HG02885 (cell line): Measurements from ENCODE around the gene RPTOR.
"Not testable (repeated sequence)": the region's sequence is repeated elsewhere in the genome, so short reads cannot be mapped to it uniquely, and the experiment has no call there.

ENCODE experiments used
- ATAC-seq: cut with Tn5 transposase; IDR thresholded peaks from one replicate; pipeline ENCODE4 v1.9.1; 2021; ENCODE audit warnings: mild to moderate bottlenecking; ENCODE audit not compliant: unreplicated experiment, poor library complexity

RPTOR gene

DNA sequence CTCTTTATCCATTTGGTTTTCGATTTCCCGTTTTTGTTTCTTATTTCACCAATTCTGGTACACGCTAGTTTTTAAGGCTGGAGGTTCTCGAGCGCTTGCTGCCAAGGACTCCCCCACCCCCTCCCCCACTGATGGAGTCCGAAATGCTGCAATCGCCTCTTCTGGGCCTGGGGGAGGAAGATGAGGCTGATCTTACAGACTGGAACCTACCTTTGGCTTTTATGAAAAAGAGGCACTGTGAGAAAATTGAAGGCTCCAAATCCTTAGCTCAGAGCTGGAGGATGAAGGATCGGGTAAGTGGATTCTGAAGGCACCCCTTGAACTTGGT is 825 bp downstream of the RPTOR start:
- ATAC-seq, result no peak

DNA sequence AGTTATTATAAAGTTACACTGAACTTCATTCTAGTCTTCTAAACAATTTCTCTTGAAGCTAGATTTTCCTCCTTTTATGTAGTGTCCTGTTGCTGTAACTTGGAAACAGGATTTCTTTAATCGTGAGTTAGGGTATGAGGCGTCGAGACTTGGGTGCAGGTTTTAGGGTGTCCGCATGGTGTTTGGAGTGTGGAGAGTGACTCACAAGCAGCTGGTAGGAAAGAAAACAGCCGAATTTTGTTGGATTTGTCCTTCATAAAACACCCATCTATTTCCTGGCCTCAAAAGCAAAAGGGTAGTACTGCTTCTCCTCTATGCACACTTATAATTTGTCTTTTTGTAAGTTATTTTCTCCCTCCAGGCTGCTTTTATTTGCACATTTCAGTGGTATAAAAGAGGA is 1.6 kb downstream of the RPTOR start:
- ATAC-seq, result no peak

DNA sequence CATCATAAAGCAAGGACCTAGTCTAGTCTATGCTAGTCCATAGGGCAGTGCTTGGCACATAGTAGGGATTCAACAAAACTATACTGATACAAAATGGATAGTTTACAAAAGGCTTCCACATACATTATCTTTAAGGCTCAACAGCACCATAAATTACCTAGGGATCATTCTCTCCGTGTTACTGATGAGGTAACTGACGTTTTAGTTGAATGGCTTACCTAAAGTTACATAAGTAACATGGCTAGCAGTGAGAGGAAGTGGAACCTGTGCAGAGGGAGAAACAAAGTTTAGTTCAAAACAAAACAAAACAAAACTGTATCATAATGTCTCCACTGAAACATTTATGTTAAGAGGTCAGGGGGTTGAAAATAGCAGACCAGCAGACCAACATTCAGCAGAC is 7.9 kb downstream of the RPTOR start:
- ATAC-seq, result no peak

- ATAC-seq, result no peak
These were observed 10.6 kb downstream of the RPTOR start for GRCh38 chr17:80555266-80555665.

DNA sequence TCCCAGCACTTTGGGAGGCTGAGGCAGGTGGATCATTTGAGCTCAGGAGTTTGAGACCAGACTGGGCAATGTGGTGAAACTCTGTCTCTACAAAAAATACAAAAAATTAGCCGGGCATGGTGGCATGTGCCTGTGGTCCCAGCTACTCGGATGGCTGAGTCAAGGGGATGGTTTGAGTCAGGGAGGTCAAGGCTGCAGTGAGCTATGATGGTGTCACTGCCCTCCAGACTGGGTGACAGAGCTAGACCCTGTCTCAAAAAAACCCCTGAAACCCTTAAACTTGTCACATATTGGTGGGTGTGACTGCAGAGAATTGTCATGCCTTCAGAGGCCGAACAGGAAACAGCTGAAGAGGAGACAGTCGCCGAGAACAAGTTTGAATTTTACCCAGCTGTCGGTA is 13.4 kb downstream of the RPTOR start:
- no peak for ATAC-seq

GRCh38 chr17:80559825-80560251 is 15.2 kb downstream of the RPTOR start:
- ATAC-seq, result no peak

GRCh38 chr17:80561541-80562114 is 17.0 kb downstream of the RPTOR start:
- ATAC-seq, result no peak

DNA sequence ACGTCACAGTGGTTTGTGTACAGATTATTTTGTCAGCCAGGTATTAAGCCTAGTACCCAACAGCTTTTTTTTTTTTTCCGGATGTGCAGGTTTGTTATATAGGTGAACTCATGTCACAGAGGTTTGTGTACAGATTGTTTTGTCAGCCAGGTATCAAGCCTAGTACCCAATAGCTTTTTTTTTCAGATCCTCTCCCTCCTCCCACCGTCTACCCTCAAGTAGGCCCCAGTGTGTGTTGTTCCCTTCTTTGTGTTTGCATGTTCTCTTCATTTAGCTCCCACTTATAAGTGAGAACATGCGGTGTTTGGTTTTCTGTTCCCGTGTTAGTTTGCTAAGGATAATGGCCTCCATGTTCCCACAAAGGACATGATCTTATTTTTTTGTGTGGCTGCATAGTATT is 19.9 kb downstream of the RPTOR start:
- ATAC-seq, result no peak

DNA sequence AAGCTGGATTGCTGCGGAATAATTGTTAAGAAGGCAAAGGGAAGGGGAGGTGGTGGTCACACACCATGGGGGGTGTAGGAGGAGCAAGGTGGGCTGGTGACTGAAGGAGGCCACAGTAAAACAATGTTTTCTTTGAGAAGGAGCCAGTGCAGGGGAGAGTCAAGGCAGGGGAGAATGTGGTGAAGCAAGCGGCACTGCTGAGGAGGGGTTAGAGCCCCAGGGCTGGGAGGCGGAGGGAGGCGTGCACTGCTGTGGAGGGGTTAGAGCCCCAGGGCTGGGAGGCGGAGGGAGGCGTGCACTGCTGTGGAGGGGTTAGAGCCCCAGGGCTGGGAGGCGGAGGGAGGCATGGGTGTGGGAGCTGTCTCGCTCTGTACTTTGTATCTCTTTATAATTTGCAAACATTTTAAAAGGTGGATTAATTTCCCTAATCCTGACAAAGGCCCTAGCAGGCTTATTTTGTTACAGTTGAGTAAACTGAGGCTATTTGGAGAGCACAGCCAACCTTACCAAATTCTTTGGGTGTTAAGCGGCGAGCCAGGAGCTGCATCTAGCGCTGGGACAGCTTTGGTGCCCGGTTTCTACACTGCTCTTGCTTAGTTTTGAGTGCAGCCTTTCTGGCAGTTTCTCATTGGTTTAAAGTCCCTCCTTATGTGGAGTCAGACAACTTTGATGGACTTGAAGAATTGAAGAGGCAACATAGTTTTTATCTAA is 20.9 kb downstream of the RPTOR start:
- ATAC-seq, result no peak

- no peak for ATAC-seq
These were observed 21.4 kb downstream of the RPTOR start for GRCh38 chr17:80566054-80566400.

GRCh38 chr17:80568246-80568645 is 23.6 kb downstream of the RPTOR start:
- ATAC-seq, result no peak

DNA sequence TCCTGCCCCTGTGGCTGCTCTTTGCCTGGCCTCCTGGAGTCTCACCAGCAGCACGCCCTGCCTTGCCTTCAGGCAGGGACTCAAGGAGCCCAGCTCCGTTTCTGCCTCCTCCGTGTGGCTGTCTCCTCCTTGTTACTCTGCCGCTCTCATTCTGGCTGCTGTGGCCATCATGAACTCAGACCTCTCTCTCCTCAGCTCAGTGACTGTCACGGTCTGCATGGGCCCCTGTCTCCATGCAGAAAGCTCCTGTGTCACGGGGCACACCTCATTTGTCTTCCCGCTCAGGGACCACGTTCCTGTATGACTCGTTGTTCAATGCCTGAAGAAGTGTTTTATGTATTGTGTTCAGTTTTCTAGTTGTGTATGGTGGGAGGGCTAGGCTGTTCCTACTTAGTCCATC is 25.3 kb downstream of the RPTOR start:
- no peak for ATAC-seq

DNA sequence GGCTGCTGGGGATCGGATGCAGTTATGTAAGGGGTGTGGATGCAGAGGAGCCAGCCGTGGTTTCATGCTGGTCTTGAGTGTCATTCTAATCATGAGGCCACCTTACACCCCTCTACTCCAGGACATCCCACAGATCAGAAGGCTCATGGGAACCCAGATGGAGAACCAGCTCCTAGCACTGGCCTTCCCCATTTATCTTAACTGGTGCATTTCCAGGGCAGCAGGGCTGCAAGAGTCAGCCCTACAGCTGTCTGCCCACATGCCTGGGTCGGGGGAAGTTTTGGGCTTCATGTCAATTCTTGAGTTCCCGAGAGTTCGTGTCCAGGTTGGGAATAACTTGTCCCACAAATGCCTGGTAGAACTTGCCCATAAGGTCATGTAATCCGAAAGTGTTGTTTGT is 29.1 kb downstream of the RPTOR start:
- no peak for ATAC-seq

GRCh38 chr17:80574496-80574895 is 29.9 kb downstream of the RPTOR start:
- ATAC-seq, result no peak

DNA sequence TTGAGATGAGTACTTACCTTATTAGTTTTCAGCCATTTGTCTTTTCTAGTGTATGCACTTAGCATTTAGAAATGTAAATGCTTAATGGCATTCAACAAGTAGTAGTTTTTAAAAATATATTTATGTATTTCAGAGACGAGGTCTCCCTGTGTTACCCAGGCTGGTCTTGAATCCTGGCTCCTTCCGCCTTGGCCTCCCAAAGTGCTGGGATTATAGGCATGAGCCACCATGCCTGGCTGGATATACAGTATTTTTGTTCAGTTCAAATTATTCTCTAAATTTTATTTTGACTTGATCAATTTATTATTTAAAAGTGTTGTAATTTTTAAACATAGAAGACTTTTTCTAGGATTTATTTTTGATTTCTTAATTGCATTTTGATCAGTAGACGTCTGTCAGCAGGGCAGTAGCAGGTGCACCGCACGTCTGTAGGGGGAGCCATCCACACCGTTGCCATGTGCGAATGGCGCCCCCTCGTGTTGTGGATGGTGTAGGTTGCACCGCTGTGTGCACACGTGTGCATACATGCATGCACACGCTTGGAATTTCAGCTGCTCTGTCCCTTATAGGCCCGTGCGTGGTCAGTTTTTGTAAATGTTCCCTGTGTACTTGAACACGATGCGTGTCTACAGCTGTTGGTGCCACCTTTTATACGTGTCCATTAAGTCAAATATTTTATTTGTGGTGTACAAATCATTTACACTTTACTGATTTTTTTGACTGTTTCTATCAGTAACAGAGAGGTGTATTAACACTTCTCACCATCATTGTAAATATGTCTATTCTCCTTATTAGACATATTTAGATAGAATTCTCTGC is 30.6 kb downstream of the RPTOR start:
- ATAC-seq, result peak; percentile 68

- ATAC-seq, result no peak
These were observed 33.4 kb downstream of the RPTOR start for GRCh38 chr17:80577876-80578570.

DNA sequence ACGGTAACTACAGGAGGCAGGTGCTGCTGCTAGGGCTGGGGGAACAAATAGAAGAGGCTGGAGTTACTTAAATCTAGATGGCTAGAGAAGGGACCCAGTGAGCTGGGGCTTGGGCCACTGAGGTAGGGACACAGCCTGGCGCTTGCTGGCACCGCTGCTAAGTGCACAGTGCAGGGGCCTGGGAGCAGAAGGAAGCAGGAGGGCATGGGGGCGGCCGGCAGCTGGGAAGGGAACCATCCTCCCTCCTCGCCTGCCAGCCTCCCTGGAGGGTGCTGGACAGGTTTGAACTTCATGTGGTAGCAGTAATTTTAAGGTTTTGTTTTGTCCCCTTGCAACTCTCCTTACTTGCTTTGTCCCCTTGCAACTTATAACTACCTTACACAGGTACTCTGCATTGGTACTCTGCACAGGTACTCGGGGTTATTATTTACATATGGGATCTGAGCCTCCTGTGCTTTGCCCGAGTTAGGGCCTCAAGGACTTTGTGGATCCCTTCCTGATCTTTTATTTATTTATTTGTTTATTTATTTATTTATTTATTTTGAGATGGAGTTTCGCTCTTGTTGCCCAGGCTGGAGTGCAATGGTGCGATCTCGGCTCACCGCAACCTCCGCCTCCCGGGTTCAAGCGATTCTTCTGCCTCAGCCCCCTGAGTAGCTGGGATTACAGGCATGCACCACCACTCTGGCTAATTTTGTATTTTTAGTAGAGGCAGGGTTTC is 34.2 kb downstream of the RPTOR start:
- ATAC-seq, result not testable (repeated sequence)

DNA sequence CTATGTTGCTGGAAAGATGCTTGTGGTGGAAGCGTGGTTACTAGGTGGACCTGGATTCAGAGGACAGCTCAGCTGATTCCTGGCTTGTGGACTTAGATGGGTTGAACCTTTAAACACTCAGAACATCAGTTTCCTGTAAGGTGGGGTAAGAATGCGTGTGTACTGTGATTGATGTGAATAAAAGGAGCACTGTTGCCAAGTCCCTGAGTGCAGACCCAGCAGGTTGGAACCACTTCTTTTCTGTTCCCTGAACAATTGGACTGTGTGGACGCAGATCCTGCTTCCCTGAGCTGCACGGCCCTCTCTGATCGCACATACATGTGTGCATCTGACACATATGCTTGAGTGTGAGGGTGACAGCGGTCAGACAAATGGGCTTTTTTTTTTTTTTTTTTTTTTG is 37.5 kb downstream of the RPTOR start:
- ATAC-seq, result no peak

DNA sequence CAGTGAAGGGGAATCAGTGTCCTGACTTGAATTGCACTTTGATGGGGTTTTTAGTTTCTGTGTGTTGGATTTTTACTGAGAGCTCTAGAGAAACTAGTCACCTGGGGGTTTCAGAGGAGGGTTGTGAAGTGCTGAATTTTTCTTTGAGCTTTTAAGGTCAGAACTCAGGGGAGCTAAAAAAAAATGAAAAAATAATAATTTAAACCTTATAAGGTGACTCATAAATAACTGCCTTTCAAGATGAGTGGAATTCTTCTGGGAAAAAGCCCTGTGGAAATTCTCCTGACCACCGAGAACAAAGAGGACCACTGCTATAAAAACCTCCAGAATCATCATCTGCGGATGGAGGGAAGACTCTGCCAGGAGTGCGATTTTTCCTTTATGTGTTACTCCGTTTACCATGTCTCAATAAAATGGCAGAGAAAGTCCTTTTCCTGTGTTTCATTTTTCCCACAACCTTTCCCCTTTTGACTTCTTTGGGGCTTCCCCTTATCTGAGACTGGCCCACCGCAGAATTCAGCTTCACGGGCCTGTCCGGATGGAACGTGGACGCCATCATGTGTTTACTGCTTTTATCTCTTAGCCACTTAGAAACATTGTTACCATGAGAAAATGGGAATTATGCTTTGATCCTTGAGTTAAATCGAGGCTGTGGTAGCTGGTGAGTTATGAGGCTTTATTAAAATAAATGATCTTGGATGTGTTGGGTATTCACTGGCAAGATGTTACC is 39.7 kb downstream of the RPTOR start:
- no peak for ATAC-seq
